ENCODE measurements around the gene CCBE1. TPM values are rescaled to one million over a fixed set of nuclear protein-coding genes. Genes with fewer than 3 reads are reported as not detected.

The CCBE1 gene
- total RNA-seq, 1 donor from 2014 or later, result 6.4 TPM

- H3K4me2 ChIP-seq, result no peak overlapping the region
- no peak overlapping the region for H2AFZ ChIP-seq (replicated peaks)
- H3K9me3 Mint-ChIP-seq, result peaks cover 2% of the 10 kb centered on the region
- H3K27me3 ChIP-seq, result no peaks in the 10 kb centered on the region
- H3K27ac ChIP-seq, result no peak overlapping the region
- H3K27ac Mint-ChIP-seq, result no peak overlapping the region
- no peaks in the 10 kb centered on the region for H4K20me1 ChIP-seq (ENCODE audit: low read depth)
- H3K79me2 ChIP-seq (ENCODE audit: low read depth), result no peaks in the 10 kb centered on the region
- H3K36me3 Mint-ChIP-seq, result no peaks in the 10 kb centered on the region
- no peaks in the 10 kb centered on the region for H3K36me3 ChIP-seq
- H3K4me3 Mint-ChIP-seq, result no peak overlapping the region
- H3K9ac ChIP-seq, result no peak overlapping the region
- H3F3A ChIP-seq (ENCODE audit: low read depth), result no peaks in the 10 kb centered on the region
- peaks cover 38% of the 10 kb centered on the region for H3K27me3 Mint-ChIP-seq (ENCODE audit: insufficient read depth, low read depth)
- peaks cover 34% of the 10 kb centered on the region for H3K4me1 Mint-ChIP-seq
- TF ChIP-seq CTCF (IDR thresholded peaks at IDR 0.05), result no peak
- no peak for TF ChIP-seq EZH2phosphoT487 (IDR thresholded peaks at IDR 0.05)
- no peak for TF ChIP-seq EZH2 (IDR thresholded peaks at IDR 0.05)
- peaks cover 12% of the 10 kb centered on the region for H3K4me1 ChIP-seq
- DNase-seq (ENCODE audit: low spot score), result no peak
- no peak overlapping the region for H3K4me3 ChIP-seq
- no peaks in the 10 kb centered on the region for H3K9me3 ChIP-seq (ENCODE audit: low read depth)
Observed at GRCh38 chr18:59571902-59572301, 125.3 kb downstream of the CCBE1 start.

GRCh38 chr18:59570796-59571195, 126.4 kb downstream of the CCBE1 start:
- Mint-ChIP-seq H3K36me3 (no peaks in the 10 kb centered on the region), H3K27ac (no peak overlapping the region), H3K9me3 (peaks cover 2% of the 10 kb centered on the region), H3K27me3 (ENCODE audit: insufficient read depth, low read depth) (peaks cover 44% of the 10 kb centered on the region), H3K4me3 (peak overlapping the region; percentile 12), H3K4me1 (peaks cover 41% of the 10 kb centered on the region)
- Histone ChIP-seq H4K20me1 (ENCODE audit: low read depth) (no peaks in the 10 kb centered on the region), H3F3A (ENCODE audit: low read depth) (no peaks in the 10 kb centered on the region), H3K4me1 (peaks cover 18% of the 10 kb centered on the region), H3K9me3 (ENCODE audit: low read depth) (no peaks in the 10 kb centered on the region), H3K27me3 (no peaks in the 10 kb centered on the region), H3K27ac (no peak overlapping the region), H3K36me3 (no peaks in the 10 kb centered on the region), H3K9ac (no peak overlapping the region), H3K4me3 (no peak overlapping the region), H3K4me2 (no peak overlapping the region), H3K79me2 (ENCODE audit: low read depth) (no peaks in the 10 kb centered on the region), H2AFZ (replicated peaks) (no peak overlapping the region)
- TF ChIP-seq EZH2phosphoT487 (IDR thresholded peaks at IDR 0.05), result no peak
- no peak for TF ChIP-seq CTCF (IDR thresholded peaks at IDR 0.05)
- no peak for TF ChIP-seq EZH2 (IDR thresholded peaks at IDR 0.05)
- no peak for DNase-seq (ENCODE audit: low spot score)

- Histone ChIP-seq H3K27ac (no peak overlapping the region), H3K9ac (no peak overlapping the region), H3K4me3 (no peak overlapping the region), H3K36me3 (no peaks in the 10 kb centered on the region), H3K9me3 (ENCODE audit: low read depth) (no peaks in the 10 kb centered on the region), H4K20me1 (ENCODE audit: low read depth) (no peaks in the 10 kb centered on the region), H3K79me2 (ENCODE audit: low read depth) (no peaks in the 10 kb centered on the region), H3K27me3 (no peaks in the 10 kb centered on the region), H3F3A (ENCODE audit: low read depth) (no peaks in the 10 kb centered on the region), H2AFZ (replicated peaks) (no peak overlapping the region), H3K4me2 (no peak overlapping the region), H3K4me1 (peaks cover 18% of the 10 kb centered on the region)
- Mint-ChIP-seq H3K4me3 (peak overlapping the region; percentile 38), H3K4me1 (peaks cover 43% of the 10 kb centered on the region), H3K27ac (no peak overlapping the region), H3K27me3 (ENCODE audit: insufficient read depth, low read depth) (peaks cover 44% of the 10 kb centered on the region), H3K9me3 (peaks cover 2% of the 10 kb centered on the region), H3K36me3 (no peaks in the 10 kb centered on the region)
- DNase-seq (ENCODE audit: low spot score), result peak; percentile 43
- TF ChIP-seq EZH2 (IDR thresholded peaks at IDR 0.05) (no peak), EZH2phosphoT487 (IDR thresholded peaks at IDR 0.05) (no peak), CTCF (IDR thresholded peaks at IDR 0.05) (no peak)
Observed at GRCh38 chr18:59570101-59570775, 127.0 kb downstream of the CCBE1 start.

All from neural progenitor cell (in vitro differentiated cells).